ENCODE data around the gene KRT77.
"Not testable (repeated sequence)": the region's sequence is repeated elsewhere in the genome, so short reads cannot be mapped to it uniquely, and the experiment has no call there.

Gene KRT77

GRCh38 chr12:52726451-52726850, 23.1 kb upstream of the KRT77 start:
- no peaks in the 10 kb centered on the region for H3K4me1 ChIP-seq (ENCODE audit: control insufficient read depth in 2 of 2, insufficient read depth in 2 of 2, low read length in 2 of 2)
- no peak overlapping the region for H3K4me3 ChIP-seq (ENCODE audit: low read length in 2 of 2)
- no peaks in the 10 kb centered on the region for H3K27me3 ChIP-seq (ENCODE audit: control insufficient read depth in 2 of 2, insufficient read depth in 2 of 2, low read length in 2 of 2)
- H3K27ac ChIP-seq (ENCODE audit: low read depth in 2 of 2, low read length in 2 of 2) = no peak overlapping the region
- no peaks in the 10 kb centered on the region for H3K9me3 ChIP-seq (ENCODE audit: control insufficient read depth in 2 of 2, low read length in 2 of 2)
- no peak overlapping the region for H3K9ac ChIP-seq (ENCODE audit: low read depth in 1 of 2, low read length in 2 of 2)
- H3K36me3 ChIP-seq (ENCODE audit: control insufficient read depth in 2 of 2, insufficient read depth in 2 of 2, low read length in 2 of 2) = no peaks in the 10 kb centered on the region

DNA sequence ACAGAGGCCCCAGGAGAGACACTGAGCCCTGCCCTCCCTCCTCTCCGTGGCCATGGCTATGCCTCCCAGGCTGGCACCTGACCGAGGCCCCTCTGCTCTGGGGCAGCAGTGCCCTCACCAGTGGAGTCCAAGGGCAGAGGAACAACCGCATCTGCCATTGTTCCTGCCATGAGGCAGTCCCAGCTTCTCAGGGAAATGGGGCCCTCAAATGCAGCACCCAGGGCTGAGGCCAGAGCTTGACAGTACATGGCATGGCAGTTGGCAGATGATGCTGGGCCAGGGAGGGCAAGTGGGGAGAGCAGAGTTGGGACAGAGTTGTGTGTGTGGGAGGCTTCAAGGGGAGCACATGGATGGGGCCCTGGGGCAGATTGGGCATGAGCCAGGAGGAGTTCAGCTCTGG, 21.1 kb upstream of the KRT77 start:
- H3K36me3 ChIP-seq (ENCODE audit: control insufficient read depth in 2 of 2, insufficient read depth in 2 of 2, low read length in 2 of 2) = no peaks in the 10 kb centered on the region
- no peak overlapping the region for H3K9ac ChIP-seq (ENCODE audit: low read depth in 1 of 2, low read length in 2 of 2)
- no peaks in the 10 kb centered on the region for H3K27me3 ChIP-seq (ENCODE audit: control insufficient read depth in 2 of 2, insufficient read depth in 2 of 2, low read length in 2 of 2)
- no peaks in the 10 kb centered on the region for H3K9me3 ChIP-seq (ENCODE audit: control insufficient read depth in 2 of 2, low read length in 2 of 2)
- H3K27ac ChIP-seq (ENCODE audit: low read depth in 2 of 2, low read length in 2 of 2) = no peak overlapping the region
- H3K4me1 ChIP-seq (ENCODE audit: control insufficient read depth in 2 of 2, insufficient read depth in 2 of 2, low read length in 2 of 2) = no peaks in the 10 kb centered on the region
- no peak overlapping the region for H3K4me3 ChIP-seq (ENCODE audit: low read length in 2 of 2)

DNA sequence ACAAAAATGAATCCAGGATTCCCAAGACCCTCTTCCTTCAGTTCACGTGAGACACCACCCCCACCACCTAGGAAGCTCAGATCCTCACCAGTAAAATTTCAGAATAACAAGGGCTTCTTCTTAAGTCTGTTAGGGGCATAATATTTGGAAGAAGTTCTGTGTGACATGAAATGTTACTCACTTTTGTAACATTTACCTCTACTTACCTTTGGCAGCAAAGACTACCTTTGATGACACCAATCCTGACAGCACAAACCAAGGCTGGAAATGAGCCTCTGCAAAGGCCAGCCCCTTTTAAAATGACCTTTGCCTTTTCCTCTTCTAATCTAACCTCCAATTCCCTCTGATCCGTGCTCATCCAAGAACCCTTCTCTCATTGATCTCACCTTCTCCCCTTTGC, 19.4 kb upstream of the KRT77 start:
- Histone ChIP-seq H3K9me3 (ENCODE audit: control insufficient read depth in 2 of 2, low read length in 2 of 2) (no peaks in the 10 kb centered on the region), H3K9ac (ENCODE audit: low read depth in 1 of 2, low read length in 2 of 2) (no peak overlapping the region), H3K4me1 (ENCODE audit: control insufficient read depth in 2 of 2, insufficient read depth in 2 of 2, low read length in 2 of 2) (no peaks in the 10 kb centered on the region), H3K36me3 (ENCODE audit: control insufficient read depth in 2 of 2, insufficient read depth in 2 of 2, low read length in 2 of 2) (no peaks in the 10 kb centered on the region), H3K27me3 (ENCODE audit: control insufficient read depth in 2 of 2, insufficient read depth in 2 of 2, low read length in 2 of 2) (no peaks in the 10 kb centered on the region), H3K27ac (ENCODE audit: low read depth in 2 of 2, low read length in 2 of 2) (no peak overlapping the region), H3K4me3 (ENCODE audit: low read length in 2 of 2) (no peak overlapping the region)

GRCh38 chr12:52721838-52722470, 18.6 kb upstream of the KRT77 start:
- H3K9me3 ChIP-seq (ENCODE audit: control insufficient read depth in 2 of 2, low read length in 2 of 2) = no peaks in the 10 kb centered on the region
- H3K36me3 ChIP-seq (ENCODE audit: control insufficient read depth in 2 of 2, insufficient read depth in 2 of 2, low read length in 2 of 2) = no peaks in the 10 kb centered on the region
- no peaks in the 10 kb centered on the region for H3K27me3 ChIP-seq (ENCODE audit: control insufficient read depth in 2 of 2, insufficient read depth in 2 of 2, low read length in 2 of 2)
- H3K27ac ChIP-seq (ENCODE audit: low read depth in 2 of 2, low read length in 2 of 2) = no peak overlapping the region
- H3K9ac ChIP-seq (ENCODE audit: low read depth in 1 of 2, low read length in 2 of 2) = no peak overlapping the region
- H3K4me3 ChIP-seq (ENCODE audit: low read length in 2 of 2) = no peak overlapping the region
- no peaks in the 10 kb centered on the region for H3K4me1 ChIP-seq (ENCODE audit: control insufficient read depth in 2 of 2, insufficient read depth in 2 of 2, low read length in 2 of 2)

DNA sequence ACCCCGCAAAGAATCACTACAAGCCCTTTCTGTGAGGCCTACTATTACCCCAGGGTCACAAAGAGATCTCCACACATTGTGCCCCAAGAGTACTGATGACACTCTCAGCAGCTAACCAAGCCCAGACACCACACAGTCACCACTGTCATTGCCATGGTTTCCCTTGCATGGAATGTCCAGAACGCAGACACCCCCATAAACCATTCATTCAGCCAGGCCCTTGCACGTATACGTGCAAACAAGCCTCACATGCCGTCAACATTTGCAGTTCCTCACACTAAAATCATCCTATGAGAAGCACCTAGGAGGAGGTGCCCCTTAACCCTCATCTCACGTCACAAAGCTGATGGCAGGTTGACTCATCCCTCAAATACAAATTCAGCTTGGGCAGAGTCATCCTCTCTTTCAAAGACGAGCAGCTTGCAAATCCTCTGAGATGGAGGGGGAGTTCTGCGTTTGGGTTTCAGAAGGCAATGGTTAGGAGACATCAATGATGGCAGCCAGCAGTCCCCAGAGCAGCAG, 17.1 kb upstream of the KRT77 start:
- Histone ChIP-seq H3K4me3 (ENCODE audit: low read length in 2 of 2) (no peak overlapping the region), H3K4me1 (ENCODE audit: control insufficient read depth in 2 of 2, insufficient read depth in 2 of 2, low read length in 2 of 2) (no peaks in the 10 kb centered on the region), H3K27me3 (ENCODE audit: control insufficient read depth in 2 of 2, insufficient read depth in 2 of 2, low read length in 2 of 2) (peaks cover 8% of the 10 kb centered on the region in 2 donors), H3K27ac (ENCODE audit: low read depth in 2 of 2, low read length in 2 of 2) (no peak overlapping the region), H3K36me3 (ENCODE audit: control insufficient read depth in 2 of 2, insufficient read depth in 2 of 2, low read length in 2 of 2) (no peaks in the 10 kb centered on the region), H3K9me3 (ENCODE audit: control insufficient read depth in 2 of 2, low read length in 2 of 2) (no peaks in the 10 kb centered on the region), H3K9ac (ENCODE audit: low read depth in 1 of 2, low read length in 2 of 2) (no peak overlapping the region)

GRCh38 chr12:52716061-52716460, 12.7 kb upstream of the KRT77 start:
- H3K27ac ChIP-seq (ENCODE audit: low read depth in 2 of 2, low read length in 2 of 2) = no peak overlapping the region
- H3K4me1 ChIP-seq (ENCODE audit: control insufficient read depth in 2 of 2, insufficient read depth in 2 of 2, low read length in 2 of 2) = no peaks in the 10 kb centered on the region
- H3K4me3 ChIP-seq (ENCODE audit: low read length in 2 of 2) = no peak overlapping the region
- no peaks in the 10 kb centered on the region for H3K36me3 ChIP-seq (ENCODE audit: control insufficient read depth in 2 of 2, insufficient read depth in 2 of 2, low read length in 2 of 2)
- peaks cover 30 to 32% of the 10 kb centered on the region in 2 donors for H3K27me3 ChIP-seq (ENCODE audit: control insufficient read depth in 2 of 2, insufficient read depth in 2 of 2, low read length in 2 of 2)
- no peaks in the 10 kb centered on the region for H3K9me3 ChIP-seq (ENCODE audit: control insufficient read depth in 2 of 2, low read length in 2 of 2)
- H3K9ac ChIP-seq (ENCODE audit: low read depth in 1 of 2, low read length in 2 of 2) = no peak overlapping the region

DNA sequence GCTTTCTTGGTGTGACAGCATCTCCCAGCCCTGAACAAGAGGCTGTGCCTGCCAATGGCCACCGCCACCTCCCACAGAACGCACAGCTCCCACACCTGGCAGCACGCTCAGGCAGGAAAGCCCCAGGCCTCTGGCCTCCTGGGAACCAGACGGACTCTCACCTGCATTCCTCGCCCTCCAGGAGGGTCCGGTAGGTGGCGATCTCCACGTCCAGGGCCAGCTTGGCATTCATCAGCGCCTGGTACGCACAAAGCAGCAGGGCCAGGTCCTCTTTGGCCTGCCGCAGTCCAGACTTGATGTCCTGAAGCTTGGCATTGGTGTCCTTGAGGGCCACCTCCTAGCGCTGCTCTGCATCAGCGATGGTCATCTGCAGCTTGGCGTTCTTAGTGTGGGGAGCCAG, 12.1 kb upstream of the KRT77 start:
- Histone ChIP-seq H3K27ac (ENCODE audit: low read depth in 2 of 2, low read length in 2 of 2) (no peak overlapping the region), H3K4me3 (ENCODE audit: low read length in 2 of 2) (no peak overlapping the region), H3K9me3 (ENCODE audit: control insufficient read depth in 2 of 2, low read length in 2 of 2) (no peaks in the 10 kb centered on the region), H3K4me1 (ENCODE audit: control insufficient read depth in 2 of 2, insufficient read depth in 2 of 2, low read length in 2 of 2) (no peaks in the 10 kb centered on the region), H3K36me3 (ENCODE audit: control insufficient read depth in 2 of 2, insufficient read depth in 2 of 2, low read length in 2 of 2) (no peaks in the 10 kb centered on the region), H3K27me3 (ENCODE audit: control insufficient read depth in 2 of 2, insufficient read depth in 2 of 2, low read length in 2 of 2) (peaks cover 30 to 32% of the 10 kb centered on the region in 2 donors), H3K9ac (ENCODE audit: low read depth in 1 of 2, low read length in 2 of 2) (no peak overlapping the region)

DNA sequence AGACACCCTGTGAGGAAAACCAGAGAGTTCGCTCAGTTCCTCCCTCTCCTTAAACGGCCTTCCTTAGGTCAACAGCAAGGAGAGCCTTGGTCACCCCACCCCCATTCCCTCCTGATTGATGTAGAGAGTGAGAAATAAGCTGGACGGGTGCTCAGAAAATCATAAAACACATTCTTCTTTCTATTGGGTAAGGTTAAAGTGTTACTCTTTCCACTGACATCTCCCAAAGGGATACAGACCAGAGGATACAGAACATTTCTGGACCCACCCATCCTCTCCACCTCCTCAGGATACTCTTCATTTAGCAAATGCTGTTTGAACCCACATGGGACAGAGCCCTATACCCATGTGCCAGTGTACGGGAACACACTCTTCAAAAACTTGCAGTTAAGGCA, 11.6 kb upstream of the KRT77 start:
- H3K36me3 ChIP-seq (ENCODE audit: control insufficient read depth in 2 of 2, insufficient read depth in 2 of 2, low read length in 2 of 2) = no peaks in the 10 kb centered on the region
- H3K9me3 ChIP-seq (ENCODE audit: control insufficient read depth in 2 of 2, low read length in 2 of 2) = no peaks in the 10 kb centered on the region
- H3K4me3 ChIP-seq (ENCODE audit: low read length in 2 of 2) = no peak overlapping the region
- no peak overlapping the region for H3K9ac ChIP-seq (ENCODE audit: low read depth in 1 of 2, low read length in 2 of 2)
- H3K4me1 ChIP-seq (ENCODE audit: control insufficient read depth in 2 of 2, insufficient read depth in 2 of 2, low read length in 2 of 2) = no peaks in the 10 kb centered on the region
- no peak overlapping the region for H3K27ac ChIP-seq (ENCODE audit: low read depth in 2 of 2, low read length in 2 of 2)
- H3K27me3 ChIP-seq (ENCODE audit: control insufficient read depth in 2 of 2, insufficient read depth in 2 of 2, low read length in 2 of 2) = peaks cover 30 to 32% of the 10 kb centered on the region in 2 donors

DNA sequence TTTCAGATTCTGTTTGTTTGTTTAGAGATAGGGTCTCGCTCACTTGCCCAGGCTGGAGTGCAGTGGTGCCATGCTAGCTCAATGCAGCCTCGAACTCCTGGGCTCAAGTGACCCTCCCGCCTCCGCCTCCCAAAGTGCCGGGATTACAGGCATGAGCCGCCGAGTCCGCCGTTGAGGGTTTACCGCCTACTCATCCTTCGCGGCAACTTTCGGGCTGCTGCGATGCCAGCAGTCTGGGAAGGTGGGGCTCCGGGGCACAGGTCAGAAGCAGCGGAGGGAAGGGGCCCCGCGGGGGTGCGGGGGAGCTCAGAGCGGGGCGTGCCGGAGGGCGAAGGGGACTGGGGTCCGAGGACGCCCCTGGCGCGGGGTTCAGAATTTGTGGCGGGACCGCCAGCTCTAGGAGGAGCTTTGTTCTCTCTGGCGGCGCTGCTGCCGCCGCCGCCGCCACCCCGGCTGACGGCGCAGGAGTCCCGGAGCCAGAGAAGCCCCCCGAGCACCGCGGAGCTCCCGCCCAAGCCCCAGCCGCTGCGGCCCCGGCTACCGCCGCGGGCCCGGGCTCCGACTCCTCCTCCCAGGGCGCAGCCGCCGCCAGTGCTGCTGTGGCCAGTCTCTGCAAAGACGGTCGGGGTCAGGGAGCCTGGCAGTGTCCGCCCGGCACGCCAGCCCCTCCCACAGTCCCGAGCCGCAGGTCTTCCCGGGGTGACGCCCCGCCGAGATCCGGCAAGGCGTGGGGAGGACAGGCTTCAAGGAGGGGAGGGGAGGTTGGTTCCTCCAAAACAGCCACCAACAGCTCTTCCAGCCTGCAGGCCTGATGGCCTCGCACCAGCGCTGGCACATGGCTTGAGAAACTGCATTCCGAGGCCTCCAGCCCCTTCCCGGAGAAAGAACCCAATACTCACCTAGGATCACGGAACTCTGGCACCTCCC, 10.9 kb upstream of the KRT77 start:
- Histone ChIP-seq H3K27ac (ENCODE audit: low read depth in 2 of 2, low read length in 2 of 2) (no peak overlapping the region), H3K27me3 (ENCODE audit: control insufficient read depth in 2 of 2, insufficient read depth in 2 of 2, low read length in 2 of 2) (peaks cover 30 to 32% of the 10 kb centered on the region in 2 donors), H3K36me3 (ENCODE audit: control insufficient read depth in 2 of 2, insufficient read depth in 2 of 2, low read length in 2 of 2) (no peaks in the 10 kb centered on the region), H3K4me3 (ENCODE audit: low read length in 2 of 2) (no peak overlapping the region), H3K9ac (ENCODE audit: low read depth in 1 of 2, low read length in 2 of 2) (no peak overlapping the region), H3K4me1 (ENCODE audit: control insufficient read depth in 2 of 2, insufficient read depth in 2 of 2, low read length in 2 of 2) (no peaks in the 10 kb centered on the region), H3K9me3 (ENCODE audit: control insufficient read depth in 2 of 2, low read length in 2 of 2) (no peaks in the 10 kb centered on the region)

DNA sequence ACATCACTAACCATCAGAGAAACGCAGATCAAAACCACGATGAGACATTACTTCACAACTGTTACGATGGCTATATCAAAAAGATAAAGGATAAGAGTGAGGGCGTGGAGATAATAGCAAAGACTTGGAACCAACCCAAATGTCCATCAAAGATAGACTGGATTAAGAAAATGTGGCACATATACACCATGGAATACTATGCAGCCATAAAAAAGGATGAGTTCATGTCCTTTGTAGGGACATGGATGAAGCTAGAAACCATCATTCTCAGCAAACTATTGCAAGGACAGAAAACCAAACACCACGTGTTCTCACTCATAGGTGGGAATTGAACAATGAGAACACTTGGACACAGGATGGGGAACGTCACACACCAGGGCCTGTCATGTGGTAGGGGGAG, 8.8 kb upstream of the KRT77 start:
- not testable (repeated sequence) for H3K4me3 ChIP-seq (ENCODE audit: low read length in 2 of 2); H3K9ac ChIP-seq (ENCODE audit: low read depth in 1 of 2, low read length in 2 of 2); H3K4me1 ChIP-seq (ENCODE audit: control insufficient read depth in 2 of 2, insufficient read depth in 2 of 2, low read length in 2 of 2); H3K9me3 ChIP-seq (ENCODE audit: control insufficient read depth in 2 of 2, low read length in 2 of 2); H3K36me3 ChIP-seq (ENCODE audit: control insufficient read depth in 2 of 2, insufficient read depth in 2 of 2, low read length in 2 of 2); H3K27ac ChIP-seq (ENCODE audit: low read depth in 2 of 2, low read length in 2 of 2)
- peaks cover 30 to 32% of the 10 kb centered on the region in 2 donors for H3K27me3 ChIP-seq (ENCODE audit: control insufficient read depth in 2 of 2, insufficient read depth in 2 of 2, low read length in 2 of 2)

Data from mucosa of rectum (tissue), 2 donors.